NOMO-1 (cell line): ENCODE data around the gene POU4F1.

Experiments used
- DNase-seq, 2 experiments: peaks; one replicate each; lab custom pipeline; 2025; ENCODE audit not compliant: unreplicated experiment in 2 of 2; lab: John Stamatoyannopoulos, UW

Gene POU4F1

DNA sequence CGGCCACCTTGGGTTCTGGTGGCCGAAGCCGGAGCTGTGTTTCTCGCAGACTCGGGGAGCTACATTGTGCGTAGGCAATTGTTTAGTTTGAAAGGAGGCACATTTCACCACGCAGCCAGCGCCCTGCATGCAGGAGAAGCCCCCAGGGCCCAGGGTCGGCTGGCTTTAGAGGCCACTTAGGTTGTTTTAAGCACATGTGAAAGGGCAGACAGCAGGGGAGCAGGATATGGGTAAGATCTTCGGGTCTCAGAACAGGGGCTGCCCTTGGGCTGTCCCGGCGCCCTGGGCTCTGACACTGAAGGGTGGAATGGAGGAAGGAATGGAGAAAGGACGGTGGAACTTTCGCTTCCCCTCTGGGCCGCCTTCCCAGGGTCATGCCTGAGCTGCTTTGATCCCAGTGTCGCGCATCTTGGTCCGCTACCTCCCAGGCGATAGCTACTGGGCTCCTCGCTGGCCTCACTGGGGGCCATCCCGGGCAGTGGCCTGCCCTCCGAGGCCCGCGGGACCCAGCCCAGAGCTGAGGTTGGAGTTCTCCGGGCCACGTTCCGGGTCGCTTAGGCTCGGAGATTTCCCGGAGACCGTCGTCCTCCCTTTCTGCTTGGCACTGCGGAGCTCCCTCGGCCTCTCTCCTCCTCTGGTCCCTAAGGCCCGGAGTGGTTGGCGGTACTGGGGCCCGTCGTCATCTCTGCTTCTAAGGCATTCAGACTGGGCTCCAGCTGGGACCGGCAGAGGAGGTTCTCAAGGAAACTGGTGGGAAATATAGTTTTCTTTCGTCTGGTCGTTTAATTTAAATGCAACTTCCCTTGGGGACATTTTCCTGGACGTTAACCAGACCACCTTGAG, 4.3 kb upstream of the POU4F1 start:
- no peak for DNase-seq

DNA sequence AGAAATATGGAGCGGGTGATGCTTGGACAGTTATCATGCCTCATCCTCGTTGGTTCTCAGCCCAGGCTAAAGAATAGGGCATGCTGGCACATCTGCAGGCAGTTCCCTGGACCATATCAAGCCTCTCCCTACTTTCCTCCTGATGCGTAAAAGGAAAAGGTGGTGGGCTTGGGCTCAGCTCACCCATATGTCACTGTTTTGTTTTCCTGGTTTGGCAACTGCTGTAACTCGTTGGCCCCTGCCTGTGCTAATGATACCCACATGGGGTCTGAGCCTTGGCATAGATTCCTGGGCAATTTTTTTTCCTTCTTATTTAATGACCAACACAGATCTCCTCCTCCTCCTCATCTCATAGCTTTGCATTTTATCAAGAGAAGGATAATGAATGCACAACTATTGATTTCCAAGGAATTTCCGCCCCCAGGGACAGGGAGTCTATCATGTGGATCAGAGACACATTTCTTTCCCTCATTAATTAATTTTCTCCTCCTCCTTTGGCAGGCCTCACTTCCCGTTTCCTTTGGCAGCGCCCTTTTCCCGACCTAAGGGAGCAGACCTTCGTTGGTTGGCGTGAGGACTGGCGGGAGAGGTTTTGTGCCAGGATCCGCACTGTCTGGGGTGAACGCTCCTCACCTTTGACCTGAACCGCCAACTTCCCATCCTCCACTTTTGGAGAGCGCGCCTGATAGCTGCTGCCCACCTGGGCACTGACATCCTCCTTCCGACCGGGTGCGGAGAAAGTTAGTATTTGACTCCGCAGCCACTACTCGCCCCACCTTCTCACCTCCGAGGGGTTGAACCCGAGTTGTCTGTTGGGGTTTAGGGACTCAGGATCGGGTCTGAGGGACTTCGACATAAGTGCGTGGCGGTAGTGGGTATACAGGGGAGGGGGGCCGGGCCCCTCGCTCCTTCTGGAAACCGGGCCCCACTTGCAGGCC, 3.4 kb upstream of the POU4F1 start:
- DNase-seq = no peak

DNA sequence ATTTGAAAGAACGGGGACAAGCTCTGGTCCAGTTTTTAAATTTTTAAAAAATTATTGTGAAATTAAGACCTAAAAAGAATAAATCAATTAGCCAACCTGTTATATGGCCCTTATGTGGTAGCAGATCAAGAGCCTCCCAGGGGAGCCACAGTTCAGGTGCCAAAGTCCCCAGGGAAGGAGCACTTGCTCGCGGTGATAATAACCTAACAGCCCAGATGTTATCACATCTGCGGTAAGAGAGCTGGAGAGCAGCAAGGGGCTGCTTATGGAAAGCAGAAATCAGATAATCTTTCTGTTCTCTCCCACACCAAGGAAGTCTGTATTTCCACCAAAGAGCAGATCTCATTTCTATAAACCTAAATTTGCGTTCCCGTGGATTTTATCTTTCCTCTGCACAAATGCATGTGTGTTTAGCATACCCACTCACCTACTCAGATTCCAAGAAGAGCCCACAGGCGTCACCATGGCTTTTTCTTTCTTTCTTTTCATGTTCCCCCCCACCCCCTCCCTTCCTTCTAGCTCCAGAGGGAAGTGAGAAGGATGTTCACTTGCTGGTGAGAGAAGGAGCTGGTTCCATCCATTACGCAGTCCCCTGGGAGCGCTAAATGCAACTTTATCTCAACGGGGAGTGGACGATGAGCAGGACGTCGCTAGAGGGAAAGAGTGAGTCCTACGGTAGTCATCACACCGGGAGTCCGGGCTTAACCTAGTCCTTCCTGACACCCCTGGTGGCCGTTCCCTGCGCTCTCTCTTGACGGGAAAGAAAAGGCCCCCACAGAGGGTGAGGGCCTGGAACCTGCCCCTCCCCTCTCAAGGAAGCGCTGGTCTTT, 1.6 kb upstream of the POU4F1 start:
- DNase-seq = no peak

DNA sequence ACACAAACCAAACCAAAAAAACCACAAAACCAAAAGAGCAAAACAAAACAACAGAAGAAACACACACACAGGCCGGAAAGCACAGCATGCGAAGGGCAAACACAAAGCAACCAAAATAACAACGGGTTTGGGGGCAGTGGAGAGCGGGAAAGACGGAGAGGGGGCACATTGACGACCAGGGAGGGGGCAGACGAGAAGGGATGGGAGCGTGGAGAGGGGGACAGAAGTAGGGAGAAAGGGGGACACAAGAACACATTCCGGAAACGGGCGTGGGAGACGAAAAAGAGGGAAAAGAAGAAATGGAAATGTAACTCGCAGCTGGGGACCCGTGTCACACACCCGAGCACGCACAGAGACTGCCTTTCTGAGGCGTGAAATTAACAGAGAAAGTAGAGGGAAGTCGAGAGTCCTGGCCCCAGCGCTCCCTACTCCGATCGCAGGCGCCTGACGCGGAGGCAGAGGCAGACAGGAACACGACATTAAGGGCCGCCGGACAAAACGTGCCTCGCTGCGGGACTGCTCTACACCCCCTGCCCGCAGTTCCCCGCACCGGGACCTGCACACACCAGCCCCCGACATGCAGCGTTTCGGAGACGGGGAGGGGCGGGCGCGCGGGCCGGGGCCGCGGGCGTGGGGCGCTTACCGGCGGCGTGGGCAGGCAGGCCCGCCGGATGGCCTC, 652 bp downstream of the POU4F1 start:
- peak; percentile 47 to 50 for DNase-seq

DNA sequence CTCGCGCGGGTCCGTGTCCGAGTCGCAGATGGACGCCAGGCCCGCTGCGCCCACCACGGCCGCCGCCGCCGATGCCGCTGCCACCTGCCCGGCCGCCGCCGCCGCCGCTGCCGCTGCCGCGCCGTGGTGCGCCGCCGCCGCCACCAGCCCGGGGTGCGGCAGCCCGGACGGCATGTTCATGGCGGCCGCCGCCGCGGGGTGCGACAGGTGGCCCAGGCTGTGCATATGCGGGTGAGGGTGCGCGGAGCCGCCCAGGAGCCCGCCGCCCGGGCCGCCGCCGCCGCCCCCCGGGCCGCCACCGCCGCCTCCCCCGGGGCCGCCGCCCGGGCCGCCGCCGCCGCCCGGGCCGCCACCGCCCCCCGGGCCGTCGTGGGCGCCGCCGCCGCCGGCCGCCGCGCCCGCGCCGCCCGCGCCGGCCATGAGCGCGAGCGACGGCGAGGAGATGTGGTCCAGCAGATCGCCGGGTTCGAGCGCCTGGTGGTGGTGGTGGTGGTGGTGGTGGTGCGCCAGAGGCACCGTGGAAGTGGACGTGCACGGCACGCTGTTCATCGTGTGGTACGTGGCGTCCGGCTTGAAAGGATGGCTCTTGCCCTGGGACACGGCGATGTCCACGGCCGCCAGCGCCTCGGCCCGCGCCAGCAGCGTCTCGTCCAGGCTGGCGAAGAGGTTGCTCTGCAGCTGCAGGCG, 1.3 kb downstream of the POU4F1 start:
- no peak for DNase-seq

DNA sequence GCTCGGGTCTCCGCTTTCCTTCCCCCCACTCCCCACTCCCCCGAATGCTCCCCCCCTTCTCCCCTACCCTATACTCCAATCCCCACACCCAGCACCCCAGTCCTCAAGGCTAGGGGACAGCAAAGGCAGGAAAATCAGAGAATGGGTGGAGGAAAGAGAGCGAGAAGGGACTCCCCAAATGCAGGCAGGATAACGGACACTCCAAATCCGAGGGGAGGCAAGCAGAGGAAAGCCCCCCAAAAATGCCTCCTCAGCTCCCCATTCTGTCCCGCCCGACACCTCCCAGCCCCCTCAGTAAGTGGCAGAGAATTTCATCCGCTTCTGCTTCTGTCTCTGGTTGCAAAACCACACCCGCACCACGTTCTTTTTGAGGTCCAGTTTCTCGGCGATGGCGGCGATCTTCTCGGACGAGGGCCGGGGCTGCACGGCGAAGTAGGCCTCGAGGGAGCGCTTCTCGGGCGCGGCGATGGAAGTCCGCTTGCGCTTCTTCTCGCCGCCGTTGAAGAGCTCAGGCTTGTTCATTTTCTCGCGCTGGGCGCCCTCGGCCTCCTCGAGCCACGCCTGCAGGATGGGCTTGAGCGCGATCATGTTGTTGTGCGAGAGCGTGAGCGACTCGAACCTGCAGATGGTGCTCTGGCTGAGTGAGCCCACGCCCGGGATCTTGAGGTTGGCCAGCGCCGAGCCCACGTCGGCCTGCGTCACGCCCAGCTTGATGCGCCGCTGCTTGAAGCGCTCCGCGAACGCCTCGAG, 2.1 kb downstream of the POU4F1 start:
- DNase-seq = no peak

DNA sequence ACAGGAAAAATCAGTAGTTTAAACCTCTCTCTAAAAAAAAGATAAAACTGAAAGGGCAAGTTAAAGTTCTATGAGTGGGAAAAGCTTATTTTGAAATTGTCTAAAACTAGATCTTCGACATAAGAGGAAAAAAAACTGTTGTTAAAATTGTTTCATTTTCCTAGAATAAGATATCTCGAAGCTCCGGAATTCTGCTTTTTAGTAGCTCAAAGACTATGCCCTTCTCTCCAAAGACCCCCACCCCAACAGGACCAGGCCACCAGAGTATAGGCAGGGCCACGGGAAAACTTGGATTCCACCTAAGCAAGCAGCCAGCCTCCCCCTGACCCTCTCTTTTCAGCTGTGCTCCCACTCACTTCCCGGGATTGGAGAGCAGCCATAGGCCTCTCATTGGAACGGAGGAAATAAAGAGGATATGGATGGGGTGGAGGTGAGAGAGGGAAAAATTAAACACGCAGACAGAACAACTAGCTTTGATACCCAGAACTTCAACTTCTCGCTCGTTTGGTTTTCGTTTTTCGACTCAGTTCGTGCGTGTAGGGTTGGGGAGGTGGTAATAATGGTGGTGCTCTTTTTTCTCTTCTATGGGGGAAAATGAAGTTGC, 3.0 kb downstream of the POU4F1 start:
- no peak for DNase-seq

DNA sequence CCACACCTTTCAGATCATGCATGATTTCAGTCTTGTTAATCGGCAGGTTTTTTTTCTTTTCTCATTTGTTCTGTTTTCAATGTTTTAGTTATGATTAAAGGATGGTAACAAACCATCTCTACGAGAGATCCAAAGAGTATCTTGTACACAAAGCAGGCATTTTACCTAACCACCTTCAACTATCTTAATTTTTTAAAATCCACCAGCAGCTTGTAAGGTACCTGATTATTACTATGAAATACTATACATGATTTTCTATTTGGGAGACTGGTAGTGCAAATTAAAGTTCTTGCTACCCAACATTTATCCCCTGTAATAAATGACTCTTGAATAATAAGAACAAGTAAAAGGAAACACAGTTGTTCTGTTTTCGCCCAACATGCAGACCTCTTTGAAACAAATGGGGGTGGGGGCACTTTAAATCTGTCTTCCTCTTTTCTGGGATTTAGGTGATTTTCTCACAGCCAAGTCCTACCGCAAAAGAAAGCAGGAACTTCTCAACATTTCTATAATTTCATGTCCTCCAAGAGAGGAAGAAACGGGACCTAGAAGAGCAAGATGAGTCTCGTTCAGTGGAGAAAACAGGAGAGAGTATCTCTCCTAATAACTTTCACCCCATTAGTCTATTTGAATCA, 3.6 kb downstream of the POU4F1 start:
- peak in 1 of 2 experiments; percentile 32 for DNase-seq

DNA sequence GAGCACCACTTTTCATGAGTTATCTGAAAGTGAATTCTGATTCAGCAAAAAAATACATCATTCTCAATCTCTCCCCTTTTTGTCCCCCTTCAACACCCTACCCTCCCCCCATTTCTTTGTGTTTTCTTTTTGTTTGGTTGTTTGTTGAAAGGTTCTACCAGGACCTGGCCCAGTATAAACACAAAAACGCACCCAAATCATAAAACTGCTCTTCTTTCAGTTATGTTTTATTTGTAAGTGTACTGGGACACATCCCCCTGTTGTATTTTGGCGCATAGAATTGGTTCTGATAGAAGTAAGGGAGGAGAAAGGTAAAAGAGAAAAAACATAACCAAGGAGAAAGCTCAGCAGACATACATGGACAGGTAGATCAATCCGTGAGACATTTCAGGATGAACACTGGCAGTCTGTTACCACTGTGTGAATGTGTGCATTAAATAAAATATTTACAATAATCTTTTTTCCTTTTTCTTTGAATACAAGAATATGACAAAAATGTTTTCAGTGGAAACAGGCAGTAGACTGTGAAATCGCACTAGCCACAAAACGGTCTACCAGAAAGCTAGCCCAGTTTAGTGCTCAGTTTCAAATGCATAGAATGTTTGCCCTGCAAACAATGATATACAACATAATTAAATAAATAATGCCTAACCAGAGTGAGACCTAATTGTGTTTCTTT, 4.2 kb downstream of the POU4F1 start:
- DNase-seq = no peak

DNA sequence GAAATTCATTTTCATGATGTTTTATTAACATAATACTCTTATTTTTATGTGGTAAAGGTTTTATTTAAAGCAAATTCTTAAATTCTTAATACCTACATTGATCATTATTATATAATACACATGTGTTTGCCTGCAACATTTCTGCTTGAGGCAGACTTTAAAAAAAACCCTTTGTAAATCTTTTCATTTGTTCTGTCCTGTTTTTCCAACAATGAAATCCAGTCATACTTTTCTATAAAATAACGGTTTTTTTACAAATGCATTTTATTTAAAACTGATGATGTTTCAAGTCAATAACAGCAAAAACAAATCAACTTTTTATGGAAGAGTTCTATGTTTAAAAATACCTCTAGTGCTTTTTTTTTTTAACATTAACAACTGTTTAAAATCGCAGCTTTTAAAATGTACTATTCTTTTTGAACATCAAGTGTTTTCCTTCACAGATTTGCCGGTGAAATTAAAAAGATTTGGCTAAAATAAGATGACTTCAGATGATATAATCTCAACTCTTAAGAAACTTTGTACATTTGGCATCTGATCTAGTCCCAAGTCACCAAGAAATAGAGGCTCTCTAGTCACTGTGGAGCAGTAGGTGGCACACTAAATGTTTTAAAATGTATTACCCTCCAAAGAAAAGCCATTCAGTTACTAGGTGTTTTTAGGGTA, 5.1 kb downstream of the POU4F1 start:
- DNase-seq = no peak

DNA sequence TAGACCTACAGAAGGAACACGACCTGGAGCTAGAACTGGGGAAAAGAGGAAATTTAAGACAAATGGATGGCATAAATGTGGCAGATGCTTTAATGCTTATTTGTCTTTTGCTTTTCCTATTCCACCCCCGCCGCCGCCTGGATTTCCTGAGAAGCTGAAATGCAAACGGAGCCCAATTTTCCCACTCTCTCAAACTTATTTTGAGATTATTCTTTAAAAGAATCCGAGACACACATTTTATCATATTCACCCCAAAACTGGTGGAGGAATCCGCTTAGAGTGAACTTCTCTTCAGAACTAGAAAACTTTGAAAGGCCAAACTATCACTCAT, 5.8 kb downstream of the POU4F1 start:
- DNase-seq = no peak

DNA sequence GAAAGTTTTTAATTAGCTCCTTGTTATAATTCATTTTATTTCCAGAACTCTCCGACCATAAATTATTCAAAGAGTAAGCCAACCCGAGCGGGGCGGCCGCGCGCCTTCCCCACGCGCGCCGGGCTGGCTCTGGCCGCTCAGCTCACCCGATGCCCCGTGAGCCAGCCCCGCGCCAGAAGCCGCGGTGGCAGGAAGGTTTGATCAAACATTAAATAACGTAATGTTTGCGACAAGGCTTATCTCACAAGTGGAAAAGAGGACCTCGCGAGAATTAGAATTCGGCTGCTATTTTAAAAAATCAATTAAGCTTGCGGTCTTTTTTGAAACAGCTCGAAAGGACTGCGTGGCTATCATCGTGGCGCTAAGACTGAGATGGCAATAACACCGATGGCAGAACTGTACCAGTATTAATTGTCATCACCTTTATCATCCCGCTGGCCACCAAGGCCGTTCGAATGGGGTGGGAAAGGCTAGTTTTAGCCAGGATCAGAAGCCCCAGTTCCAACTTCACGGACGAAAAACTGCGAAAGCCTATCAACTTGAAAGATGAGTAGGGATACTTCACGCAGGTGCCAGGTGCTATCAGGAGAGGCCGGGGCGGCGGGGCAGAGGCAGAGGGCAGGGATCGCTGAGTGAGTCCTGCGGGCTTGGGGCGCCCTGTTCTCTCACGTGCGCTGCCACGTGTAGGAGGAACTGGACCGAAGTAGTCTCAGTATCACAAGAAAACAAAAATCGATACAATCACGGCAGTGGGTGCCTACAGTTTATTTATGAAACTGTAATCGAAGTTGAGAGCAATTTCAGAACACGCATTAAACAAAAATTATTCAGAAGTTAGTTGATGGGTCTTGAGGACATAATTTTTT, 6.4 kb downstream of the POU4F1 start:
- DNase-seq = no peak

DNA sequence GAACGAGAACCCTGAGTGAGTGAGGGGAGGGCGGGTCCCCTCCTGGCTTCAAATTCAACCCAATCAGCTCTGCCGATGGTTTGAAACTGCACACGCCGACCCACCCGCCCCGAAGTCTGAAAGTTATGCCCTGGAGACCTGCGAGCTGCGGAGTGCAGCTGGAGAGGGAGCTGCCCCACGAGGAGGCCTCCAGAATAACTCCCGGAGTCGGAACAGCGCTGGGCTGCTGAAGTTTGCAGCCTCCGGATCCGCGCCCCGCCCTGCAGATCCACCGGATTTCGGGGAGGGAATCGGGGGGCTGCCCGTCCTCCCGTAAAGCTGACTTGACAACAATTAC, 7.0 kb downstream of the POU4F1 start:
- no peak for DNase-seq

DNA sequence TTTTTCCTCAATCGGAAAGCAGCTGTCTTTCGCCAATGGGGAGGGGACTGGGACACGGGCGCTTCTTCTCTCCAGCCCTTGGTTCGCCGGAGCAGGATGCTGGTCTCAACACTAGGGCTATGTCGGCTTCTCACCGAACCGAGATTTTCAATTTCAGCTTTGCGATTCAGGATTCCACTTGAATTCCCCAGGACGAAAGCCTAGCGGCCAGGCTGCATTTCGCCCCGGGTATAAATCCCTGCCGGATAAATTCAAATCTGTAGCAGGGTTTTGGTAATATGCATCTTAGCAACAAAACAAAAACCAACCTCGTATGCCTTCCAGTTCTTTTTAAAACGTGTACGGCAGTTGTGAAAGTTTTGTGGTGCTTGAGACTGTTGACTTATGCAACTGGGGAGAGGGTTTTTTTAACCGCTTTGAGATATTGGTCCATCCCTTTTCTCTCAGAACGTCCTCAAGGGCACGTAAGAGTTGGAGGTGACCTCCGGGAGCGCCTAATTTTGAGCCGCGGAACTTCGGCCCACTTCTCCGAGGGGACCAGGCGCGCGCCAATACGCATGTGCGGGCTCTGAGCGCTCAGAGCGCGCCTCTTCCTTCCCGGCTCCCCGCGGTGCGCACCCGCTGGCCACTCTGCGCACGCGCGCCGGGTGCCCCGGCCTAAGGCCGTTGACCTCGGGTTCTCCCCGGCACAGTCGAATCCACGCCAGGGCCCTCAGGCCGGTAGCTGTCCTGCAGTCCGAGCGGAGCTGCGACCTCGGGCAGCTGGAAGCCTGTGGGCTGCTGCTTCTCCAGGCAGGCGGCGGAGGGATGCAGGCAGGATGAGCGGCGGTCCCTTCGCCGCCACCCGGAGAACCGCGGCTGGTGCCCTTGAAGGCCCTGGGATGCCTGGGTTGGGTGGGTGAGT, 7.6 kb downstream of the POU4F1 start:
- peak in 1 of 2 experiments; percentile 28 for DNase-seq

DNA sequence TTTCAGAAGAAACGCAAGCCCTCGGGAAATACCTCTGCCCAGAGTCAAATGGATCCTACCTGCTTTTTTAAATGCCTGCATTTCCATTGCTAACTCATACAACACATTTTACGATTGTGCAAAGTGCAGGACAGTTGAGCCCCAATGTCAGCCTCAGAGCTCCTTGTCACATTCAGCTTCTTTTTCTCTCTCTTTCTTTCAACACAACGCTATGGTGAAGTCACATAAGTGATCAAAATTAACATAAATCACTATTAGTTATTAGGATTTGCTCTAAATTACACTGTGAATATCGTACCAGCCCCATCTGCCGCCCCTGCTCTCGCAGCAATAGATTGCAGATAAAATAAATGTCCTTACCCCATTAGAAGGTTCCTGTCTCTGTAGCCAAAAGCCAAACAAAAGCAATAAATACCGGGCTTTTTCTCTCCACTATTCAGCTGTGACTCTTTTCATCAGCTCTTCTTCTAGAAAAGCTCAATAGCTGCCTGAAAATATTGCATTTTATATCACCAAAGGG, 8.8 kb downstream of the POU4F1 start:
- DNase-seq = no peak
